Measurements from ENCODE around the gene HTRA3.

HTRA3 gene

GRCh38 chr4:8235224-8235623, 34.3 kb upstream of the HTRA3 start:
- no peak for DNase-seq

GRCh38 chr4:8235686-8236085, 33.9 kb upstream of the HTRA3 start:
- DNase-seq, result no peak

DNA sequence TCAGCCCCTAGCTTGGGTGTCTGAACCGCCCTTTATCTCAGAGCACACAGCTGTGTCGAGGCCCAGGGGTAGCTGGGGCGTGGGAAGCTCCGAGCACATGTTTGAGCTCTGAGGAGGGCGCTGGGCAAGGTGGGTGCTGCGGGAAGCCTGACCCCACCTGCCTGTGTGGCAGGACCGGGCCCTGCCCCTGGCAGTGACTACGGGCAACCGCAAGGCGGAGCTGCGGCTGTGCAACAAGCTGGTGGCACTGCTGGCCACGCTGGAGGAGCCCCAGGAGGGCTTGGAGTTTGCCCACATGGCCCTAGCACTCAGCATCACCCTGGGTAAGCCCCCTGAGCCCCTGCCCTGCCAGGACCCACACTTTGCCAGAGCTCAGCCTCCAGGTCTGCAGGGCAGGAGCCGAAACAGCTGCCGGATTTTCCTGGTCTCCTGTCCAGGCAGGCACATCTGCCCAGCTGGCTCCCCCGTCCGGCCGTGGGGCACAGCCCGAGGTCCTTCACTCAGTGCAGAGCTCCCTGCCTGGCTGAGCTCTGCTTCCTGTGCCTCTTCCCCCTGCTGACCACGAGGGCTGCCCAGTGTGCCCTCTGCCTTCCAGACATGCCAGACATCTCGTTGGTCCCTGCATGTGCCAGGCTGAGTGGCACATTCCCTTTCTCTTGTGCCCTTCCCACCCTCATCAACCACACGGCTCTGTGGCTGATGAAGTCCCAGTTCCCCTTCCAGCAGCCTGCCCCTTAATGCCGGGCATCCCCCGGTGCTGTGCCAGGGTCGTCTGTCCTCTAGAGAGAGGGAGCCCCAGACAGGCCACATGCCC, 33.2 kb upstream of the HTRA3 start:
- no peak for DNase-seq

DNA sequence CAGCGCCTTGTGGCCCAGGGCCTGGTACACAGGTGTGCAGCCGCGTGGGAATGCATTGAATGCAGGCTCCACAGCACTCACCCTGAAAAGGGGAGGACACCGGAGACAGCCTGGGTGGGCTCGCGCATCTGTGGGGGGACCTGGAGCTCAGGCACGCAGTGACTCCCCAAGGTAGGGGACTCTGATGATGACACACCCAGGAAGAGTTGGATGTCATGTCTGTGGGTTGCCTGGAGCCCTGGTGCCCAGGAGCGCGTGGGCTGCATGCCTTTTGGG, 32.7 kb upstream of the HTRA3 start:
- no peak for DNase-seq

- no peak for DNase-seq
Measured at GRCh38 chr4:8237256-8237989, 32.1 kb upstream of the HTRA3 start.

DNA sequence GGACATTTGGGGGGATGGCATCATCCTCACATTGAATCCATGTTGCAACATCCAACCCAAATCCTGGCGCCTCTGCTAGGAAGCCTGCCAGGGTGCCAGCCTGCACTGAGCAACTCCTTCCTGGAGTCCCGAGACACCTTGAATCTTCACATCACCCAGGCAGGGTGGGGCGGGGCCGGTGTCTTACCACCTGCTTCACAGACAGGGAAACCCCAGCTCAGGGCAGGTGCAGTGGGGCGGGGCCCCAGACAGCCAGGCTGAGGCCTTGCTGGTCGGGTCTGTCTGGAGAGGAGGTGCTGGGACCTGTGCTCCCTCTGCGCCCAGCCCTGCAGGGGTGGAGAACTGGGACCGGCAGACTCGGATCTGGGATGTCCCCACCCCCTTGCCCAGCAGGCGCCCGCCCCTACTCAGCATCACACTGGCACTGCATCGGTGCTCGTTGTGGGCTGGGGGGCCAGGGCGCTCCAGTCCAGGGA, 31.5 kb upstream of the HTRA3 start:
- no peak for DNase-seq

DNA sequence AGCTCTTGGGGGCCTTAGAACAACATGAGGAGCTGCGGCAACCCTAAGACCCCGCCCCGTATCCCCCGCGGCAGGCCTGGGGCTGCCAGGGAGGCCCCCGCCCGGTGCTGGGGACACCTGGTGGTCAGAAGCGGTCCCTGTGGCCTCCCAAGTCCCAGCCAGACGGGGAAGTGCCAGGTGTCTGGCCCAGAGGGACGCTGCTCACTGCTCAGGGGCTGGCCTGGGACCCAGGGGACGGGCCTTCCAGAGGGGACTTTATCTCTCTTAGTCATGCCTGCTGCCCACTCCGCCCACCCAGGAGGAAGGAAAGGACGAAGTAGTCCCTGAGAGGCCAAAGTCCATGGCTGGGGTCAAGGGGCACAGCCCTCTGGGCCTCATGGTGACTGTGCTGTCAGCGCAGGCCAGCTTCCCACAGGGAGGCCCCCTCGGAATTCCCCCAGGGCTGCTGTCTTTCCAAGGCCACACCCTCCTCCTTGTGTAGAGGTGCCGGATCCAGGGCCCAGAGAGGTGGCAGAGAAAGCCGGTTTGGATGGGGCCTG, 31.0 kb upstream of the HTRA3 start:
- DNase-seq, result no peak

DNA sequence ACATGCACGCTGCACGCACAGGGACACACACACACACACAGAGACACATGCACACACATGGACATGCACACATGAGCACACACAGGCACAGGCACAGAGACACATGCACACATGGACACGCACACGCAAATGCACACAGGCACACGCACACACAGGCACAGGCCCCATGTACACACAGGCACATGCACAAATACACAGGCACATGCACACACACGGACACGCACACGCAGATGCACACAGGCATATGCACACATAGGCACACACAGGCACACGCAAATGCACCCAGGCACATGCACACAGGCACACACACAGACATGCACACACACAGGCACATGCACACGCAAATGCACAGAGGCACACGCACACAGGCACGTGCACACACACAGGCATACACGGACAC, 30.3 kb upstream of the HTRA3 start:
- DNase-seq, result no peak

DNA sequence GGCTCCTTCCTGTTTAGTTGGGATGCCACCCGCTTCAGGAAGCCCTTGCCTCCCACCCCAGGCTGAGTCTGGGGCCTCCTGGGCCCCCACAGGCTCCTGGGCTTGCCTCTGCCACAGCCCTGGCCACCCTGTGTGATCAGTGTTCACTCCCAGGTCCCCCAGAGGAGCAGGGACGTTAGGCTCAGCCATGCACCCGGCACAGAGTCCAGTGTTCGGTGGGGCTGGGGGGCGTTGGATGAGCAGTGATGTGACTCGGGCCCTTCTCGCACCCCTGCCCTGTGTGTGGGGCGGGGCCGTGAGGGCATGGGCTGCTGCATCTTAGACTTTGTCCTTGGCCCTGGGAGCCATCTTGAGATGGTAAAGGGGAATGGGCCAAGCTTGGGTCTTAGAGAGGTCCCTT, 29.9 kb upstream of the HTRA3 start:
- no peak for DNase-seq

- no peak for DNase-seq
Measured at GRCh38 chr4:8240211-8241041, 29.1 kb upstream of the HTRA3 start.

GRCh38 chr4:8241211-8241779, 28.3 kb upstream of the HTRA3 start:
- DNase-seq, result no peak

GRCh38 chr4:8241895-8242696, 27.5 kb upstream of the HTRA3 start:
- DNase-seq, result peak; percentile 29

DNA sequence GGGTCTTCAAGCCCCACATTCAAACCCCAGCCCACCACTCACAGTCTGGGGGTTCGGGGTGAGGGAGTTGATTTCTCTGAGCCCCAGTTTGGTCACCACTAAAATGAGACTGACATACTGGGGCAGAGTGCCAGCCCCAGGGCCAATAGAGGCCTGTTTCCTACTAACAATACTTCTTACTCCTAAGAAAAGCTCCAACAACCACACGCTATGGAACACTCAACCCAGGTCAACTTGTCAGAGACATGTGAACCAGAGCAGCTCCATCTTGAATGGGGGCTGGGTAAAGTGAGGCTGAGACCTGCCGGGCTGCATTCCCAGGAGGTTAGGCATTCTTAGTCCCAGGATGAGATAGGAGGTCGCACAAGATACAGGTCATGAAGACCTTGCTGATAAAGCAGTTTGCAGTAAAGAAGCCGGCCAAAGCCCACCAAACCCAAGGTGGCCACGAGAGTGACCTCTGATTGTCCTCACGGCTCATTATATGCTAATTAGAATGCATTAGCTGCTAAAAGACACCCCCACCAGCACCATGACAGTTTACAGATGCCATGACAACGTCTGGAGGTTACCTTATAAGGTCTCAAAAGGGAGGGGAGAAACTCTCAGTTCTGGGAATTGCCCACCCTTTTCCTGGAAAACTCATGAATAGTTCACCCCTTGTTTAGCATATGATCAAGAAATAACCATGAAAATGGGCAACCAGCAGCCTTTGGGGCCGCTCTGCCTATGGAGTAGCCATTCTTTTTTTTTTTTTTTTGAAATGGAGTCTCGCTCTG, 26.6 kb upstream of the HTRA3 start:
- no peak for DNase-seq

DNA sequence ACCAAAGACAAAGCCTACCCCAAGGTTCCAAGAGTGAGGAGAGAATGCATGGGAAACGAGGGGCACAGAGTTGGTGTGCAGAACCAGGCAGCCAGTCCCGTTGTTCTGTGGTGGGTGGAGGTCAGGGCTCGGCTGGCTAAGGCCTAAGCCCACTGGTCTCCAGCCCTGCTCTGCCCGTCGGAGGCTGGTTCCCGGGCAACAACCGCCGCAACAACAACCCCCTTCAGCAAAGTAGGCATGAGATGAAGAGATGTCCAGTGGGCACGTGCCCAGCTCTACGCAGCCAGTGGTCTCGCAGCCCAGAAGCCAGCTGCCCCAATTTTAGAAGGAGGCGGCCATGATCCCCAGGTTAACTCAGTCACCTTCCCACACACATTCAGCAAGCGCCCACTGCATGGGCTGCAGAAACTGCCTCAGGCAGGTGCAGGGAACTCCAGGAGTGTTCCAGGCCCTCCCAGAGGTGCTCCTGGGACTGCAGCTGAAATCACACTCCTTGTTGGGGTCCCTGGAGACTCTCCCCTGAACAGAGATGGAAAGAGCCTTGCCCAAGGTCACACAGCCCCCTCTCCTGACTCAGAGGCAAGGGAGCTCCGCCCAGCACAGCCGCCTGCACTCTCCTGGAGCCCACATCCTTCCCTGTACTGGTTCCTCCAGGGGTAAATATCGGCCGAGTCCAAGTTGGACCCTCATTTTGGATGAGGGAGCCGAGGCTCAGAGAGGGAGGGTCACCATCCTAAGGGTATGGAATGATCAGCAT, 25.4 kb upstream of the HTRA3 start:
- no peak for DNase-seq

GRCh38 chr4:8244931-8245460, 24.6 kb upstream of the HTRA3 start:
- DNase-seq, result no peak

DNA sequence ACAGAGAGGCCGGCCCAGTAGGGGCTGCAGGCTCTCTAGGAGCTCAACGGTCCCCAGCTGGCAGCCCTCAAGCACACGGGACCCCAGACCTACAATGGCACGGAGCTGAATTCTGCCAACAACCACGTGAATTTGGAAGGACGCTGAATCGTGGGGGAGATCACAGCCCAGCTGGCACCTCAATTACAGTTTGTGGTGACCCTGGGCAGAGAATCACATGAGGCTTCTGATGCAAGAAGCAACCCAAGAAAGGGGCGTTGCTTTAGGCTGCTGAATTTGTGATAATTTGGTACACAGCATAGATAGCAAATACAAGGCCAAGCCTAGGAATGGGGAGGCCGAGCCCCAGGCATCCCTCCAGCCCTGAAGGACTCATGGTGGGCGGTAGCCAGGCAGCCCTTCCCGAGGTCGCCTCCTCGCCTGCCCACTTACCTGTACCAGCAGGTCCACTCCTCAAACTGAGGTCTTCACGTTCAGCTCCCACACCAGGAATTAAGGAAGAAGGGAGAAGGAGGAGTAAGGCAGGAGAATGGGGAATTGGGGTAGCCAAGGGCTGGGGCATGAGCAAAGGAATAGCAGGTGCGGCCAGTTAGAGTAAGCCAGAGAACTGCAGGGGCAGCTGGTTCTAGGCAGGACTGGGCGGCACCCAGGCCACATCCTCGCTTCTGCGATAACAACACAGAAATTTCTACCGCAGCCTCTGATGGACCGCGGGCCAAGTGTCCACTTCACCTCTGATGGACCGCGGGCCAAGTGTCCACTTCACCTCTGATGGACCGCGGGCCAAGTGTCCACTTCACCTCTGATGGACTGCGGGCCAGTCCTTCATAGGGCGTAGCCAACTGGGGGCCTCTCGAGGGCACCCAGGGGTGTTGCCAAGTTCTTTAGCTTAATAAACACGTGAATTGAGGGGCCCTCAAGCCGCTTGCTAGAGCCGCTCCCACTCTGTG, 23.4 kb upstream of the HTRA3 start:
- no peak for DNase-seq

- no peak for DNase-seq
Measured at GRCh38 chr4:8247047-8247930, 22.3 kb upstream of the HTRA3 start.

DNA sequence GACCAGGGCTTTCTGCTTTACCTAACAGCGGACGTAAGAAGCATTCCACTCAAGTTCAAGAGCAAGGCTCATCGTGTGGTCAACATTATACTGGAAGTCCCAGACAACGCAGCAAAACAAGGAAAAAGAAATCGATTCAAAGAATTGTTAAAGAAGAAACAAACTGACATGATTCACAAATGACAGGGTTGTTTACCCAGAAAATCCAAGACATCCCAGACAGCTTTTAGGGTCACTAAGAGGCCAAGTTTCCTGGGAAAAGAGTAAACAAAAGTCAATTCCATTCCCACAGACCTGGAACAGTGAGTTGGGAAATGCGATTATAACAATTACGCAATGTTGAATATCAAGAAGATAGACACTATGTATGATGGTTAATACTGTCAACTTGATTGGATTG, 21.5 kb upstream of the HTRA3 start:
- DNase-seq, result no peak

Measured in NK-92 treated with Interleukin-12 subunit alpha and Interleukin-12 subunit beta, amount 100 ng/mL, for 24 hours (cell line).